NCI-H748 treated with DMSO at 0.1 percent for 48 hours (cell line): Measurements from ENCODE around the gene CD248.
"Not testable (repeated sequence)": the region's sequence is repeated elsewhere in the genome, so short reads cannot be mapped to it uniquely, and the experiment has no call there.

Experiments used
- DNase-seq: peaks from one replicate; lab custom pipeline; 2025; lab: John Stamatoyannopoulos, UW

Gene CD248

DNA sequence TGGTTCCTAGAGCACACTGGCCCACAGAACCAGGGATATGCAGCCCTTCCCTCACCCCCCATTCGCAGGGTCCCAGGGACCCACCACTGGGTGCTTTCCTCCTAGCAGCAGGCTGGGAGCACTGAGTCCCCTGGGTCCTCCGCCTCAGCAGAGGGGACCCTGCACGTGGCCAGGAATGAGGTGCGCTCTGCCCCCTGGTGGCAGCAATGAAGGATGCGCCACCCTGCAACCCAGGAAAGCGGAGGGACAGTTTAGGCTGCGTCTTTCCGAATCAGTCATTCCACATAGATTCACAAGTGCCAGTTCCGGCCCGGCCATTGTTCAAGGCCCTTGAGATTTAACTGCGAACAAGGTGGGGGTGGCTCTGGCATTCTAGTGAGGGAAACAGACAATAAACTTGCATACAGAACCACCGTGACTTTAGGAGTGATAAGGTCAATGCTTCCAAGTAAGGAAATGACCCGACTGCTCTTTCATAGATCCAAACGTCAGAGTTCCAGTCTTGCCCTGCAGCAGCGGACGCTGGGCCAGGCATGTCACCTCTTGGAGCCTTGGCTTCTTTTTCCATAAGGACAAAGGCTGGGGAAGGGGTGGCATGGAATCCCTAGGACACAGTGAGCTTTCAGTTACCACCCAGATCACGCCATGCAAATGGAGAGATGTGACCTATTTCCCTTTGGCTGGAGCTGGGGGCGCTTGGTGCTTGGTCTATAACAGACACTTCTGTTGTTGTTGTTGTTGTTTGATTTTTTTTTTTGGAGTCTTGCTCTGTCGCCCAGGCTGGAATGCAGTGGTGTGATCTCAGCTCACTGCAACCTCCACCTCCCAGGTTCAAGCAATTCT lies 11.7 kb upstream of the CD248 start:
- DNase-seq = peak; percentile 34

DNA sequence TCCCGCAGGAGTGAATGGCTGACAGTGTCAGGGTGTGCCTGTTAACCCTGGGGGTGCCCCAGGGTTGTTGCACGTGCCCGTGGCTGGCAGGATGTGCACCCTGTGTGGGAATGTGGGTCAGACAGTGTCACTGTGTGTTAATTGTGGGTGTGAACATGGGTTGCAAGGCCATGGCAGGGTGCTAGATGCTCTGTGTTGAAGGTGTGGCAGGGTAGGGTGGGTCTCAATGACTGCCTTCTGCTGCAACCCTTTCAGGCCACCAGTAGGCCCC lies 11.1 kb upstream of the CD248 start:
- DNase-seq = no peak

DNA sequence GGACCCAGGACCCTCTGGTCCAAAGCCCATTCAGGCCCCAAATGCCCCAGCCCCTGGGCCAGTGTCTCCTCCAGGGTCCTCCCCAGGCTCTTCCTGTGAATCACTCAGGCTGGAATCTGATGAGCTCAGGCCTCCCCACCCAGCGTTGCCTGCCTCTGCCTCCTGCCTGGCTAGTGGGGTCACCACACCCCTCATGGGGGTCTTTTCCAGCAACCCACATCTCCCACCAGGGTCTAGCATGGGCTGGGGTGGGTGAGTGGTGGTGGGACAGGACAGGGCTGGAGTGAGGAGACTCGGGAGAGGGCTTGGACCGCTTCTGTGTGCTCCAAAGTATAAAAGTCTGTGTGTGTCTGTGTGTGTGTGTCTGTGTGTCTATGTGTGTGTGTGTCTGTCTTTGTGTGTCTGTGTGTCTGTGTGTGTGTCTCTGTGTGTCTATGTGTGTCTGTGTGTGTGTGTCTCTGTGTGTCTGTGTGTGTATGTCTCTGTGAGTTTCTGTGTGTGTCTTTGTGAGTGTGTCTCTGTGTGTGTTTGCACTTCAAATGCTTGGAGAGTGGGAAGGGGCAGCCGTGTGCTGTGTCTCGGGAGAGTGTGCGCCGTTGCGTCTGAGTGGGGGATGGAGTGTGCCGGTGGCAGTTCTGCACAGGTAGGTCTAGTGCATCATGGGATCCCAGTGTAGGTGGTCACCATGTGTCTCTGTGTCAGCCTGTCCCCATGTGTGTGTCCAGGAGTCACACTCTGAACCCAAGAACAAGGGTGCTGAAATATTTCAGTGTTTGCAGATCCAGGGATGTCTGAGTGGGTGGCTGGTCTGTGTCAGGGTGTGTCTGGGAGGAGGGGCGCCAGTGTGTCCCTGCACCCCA lies 10.6 kb upstream of the CD248 start:
- DNase-seq = no peak

DNA sequence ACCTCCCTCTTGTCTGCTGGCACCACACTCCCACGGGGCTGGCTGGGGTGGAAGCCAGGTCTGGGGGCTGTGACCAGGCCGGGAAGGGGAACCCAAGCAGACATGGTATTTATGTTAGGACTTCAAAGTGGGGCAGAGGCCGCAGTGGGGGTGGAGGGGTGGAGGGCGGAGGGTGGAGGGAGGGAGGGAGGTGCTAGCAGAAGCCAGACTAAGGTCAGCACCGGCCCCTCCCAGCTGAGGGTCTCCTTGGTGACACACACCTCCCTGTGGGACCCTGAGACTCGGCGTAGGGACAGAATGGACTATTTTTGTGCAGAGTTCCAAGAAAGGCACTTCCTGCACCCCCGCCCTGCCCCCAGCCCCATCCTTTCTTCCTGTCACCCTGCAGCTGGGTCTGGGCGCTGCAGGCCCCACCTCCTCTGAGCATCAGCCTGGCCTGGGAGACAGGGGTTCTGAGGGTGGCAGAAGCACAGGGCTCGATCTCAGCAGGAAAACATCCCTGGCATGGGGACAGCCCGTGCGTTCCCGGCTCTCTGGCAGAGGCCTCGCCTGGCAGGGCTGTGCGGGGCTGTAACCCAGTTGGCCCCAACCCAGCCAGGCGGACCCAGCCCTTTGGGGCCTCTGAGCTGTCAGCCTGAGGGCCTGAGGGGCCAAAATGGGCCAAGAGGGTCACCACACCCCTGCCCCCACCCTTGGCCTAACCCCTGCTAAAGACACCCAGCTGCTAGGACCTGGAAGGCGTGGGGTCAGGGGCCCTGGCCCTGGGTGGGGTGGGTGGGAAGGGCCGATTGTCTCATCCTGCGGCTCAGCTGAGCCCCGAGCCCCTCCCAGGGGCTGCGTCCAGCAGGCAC lies 9.6 kb upstream of the CD248 start:
- no peak for DNase-seq

DNA sequence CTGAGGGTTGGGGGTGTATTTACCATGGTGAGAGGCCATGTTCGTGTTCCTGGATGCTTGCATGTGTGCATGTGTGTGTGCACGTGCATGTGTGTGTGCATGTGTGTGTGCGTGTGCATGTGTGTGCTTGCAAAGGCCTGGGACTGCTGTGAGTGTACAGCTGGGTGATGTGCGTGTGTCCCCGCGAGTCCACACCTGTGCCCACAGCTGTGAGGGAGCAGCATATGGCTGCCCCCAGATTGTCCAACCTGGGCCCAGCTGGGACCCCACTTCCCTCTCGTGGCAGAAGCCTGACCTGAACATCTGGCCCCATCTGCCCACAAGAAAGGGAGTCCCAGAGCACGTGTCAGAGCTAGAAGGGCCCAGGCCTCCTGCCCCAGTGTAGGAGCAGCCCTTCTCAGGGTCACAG lies 8.4 kb upstream of the CD248 start:
- DNase-seq = no peak

DNA sequence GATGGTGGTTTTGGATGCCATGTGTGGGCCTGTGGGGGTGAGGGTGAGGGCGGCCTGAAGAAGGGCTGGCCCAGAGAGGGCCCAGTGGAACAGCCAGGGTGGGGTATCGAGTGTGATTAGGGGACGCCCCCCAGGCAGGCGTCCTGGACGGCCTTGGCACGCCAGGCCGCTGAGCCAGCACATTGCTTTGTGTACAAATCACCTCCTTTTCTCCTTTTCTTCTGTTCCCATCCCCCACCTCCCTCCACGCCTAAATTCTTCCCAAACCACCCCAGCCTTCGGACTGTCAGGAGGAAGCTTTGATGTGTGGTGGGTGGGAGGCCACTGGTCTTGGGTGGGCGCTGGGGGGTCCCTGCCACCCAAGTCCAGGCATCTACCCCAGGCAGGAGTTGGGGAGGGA lies 7.8 kb upstream of the CD248 start:
- no peak for DNase-seq

DNA sequence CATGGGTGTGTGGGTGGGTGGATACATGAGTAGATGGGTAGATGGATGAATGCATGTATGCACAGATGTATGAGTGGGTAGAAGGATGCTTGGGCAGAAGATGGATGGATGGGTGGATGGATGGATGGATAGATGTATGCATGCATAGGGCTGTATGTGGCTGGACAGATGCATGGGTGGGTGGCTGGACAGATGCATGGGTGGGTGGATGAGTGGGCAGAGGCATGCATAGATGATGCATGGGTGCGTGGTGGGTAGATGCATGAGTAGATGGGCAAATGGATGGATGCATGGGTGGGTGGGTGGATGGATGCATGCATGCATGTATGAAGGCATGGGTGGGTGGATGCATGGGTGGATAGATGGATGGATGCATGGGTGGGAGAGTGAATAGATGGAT lies 6.8 kb upstream of the CD248 start:
- no peak for DNase-seq

DNA sequence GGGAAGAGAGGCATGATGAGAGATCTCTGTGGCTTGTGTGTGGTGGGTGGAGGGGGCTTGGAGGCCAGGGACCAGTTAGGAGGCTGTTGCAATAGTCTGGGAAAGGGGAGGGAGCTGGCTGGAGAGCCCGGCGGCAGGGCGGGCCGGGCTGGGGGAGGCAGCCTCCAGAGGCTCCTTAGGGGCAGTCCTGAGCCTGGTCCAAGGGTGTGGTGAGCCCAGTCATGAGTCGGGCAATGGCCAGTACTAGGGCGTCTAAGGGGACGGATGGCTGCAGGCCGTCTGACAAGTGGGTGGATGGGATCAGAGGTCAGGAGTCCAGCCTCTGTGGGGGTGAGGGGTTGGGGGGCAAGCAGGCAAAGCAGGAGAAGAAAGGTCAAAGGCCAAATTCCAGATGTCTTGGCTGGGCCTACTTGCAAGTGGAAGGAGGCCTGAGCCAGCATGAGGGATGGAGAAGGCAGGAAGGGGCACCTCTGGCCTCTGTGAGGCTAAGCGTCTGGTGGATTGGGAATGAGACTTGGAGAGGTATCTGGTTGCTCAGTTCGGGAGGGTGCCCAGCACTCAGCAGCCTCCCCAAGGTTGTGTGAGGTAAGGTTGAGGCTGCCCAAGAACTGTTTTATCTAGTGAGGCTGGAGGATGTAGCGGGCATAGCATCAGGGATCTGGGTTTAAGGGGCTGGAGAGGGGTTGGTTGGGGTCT lies 6.0 kb upstream of the CD248 start:
- no peak for DNase-seq

DNA sequence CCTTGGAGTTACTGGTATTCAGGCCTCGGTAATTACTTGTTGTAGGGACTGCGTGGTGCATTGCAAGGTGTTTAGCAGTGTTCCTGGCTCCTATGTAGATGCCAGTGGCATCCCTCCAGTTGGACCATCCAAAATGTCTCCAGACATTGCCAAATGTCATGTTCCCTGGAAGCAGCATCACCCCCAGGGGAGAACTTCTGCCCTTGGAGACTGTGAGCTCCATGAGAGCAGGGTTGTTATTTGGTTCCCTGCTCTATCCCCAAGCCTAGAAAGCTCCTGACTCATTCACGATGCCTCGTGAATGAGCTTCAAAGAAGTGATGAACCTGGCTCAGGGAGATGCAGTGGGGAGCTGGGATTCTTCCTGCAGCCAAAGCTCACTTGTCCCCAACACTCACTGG lies 4.8 kb upstream of the CD248 start:
- no peak for DNase-seq

DNA sequence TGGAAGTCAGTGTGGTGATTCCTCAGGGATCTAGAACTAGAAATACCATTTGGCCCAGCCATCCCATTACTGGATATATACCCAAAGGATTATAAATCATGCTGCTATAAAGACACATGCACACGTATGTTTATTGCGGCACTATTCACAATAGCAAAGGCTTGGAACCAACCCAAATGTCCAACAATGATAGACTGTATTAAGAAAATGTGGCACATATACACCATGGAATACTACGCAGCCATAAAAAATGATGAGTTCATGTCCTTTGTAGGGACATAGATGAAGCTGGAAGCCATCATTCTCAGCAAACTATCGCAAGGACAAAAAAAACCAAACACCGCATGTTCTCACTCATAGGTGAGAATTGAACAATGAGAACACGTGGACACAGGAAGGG lies 3.9 kb upstream of the CD248 start:
- not testable (repeated sequence) for DNase-seq

DNA sequence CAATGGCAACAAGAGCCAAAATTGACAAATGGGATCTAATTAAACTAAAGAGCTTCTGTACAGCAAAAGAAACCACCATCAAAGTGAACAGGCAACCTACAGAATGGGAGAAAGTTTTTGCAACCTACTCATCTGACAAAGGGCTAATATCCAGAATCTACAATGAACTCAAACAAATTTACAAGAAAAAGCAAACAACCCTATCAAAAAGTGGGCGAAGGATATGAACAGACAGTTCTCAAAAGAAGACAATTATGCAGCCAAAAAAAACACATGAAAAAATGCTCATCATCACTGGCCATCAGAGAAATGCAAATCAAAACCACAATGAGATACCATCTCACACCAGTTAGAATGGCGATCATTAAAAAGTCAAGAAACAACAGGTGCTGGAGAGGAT lies 3.4 kb upstream of the CD248 start:
- DNase-seq = not testable (repeated sequence)

DNA sequence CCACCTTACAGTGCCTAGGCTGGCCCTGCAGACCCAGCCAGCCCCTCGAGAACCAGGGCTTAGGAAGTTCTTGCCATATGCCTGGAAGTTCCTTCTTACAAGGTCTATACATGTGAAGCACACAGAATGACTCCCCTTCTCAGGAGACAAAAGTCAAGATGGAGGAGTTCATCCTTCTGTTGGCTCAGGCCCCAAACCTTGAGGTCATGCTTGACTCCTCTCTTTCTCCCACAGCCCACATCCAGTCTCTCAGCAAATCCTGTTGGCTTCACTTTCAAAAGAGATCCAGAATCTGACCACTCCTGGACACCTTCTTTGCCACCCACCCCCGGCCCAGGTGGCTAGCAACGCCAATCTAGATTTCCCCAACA lies 1.7 kb upstream of the CD248 start:
- no peak for DNase-seq

DNA sequence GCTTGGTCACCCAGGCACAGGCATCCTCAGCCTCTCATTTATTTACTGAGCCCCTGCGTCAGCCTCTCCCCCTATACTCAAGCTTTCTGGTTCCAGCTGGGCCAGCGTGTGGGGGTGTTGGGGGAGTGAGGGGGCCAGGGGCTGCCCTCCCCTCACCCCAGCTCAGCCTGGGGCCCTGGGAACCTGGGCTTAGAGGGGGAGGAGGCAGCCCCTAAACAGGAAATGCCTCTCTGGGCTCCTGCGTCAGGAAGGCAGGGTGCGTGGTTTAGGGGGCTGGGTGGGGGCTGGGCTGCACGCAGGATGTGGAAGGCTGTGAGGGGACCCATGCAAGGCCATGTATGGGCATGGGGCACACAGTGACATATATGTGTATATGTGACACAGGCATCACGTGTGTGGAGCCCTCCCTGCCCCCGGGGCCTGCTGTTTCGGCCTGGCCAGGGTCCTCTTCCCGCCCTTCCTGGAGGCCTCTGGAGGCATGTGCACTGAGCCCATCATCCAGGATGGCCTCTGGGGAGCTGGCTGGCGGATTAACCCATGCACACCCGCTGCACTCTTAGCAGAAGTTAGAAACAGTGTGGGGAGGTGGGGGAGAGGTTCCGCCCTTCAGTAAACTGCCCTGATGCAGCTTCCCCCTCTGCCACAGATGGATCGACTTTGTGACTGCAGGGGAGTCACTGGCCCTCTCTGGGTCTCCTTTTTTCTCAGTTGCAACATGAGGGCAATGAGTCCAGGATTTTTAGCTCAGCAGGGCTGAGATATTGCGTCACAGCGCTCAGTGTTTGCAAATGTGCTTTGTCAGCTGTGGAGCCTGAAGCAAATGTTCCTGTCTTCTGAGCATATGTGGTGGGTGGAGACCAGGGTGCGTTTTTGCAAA lies 1.1 kb upstream of the CD248 start:
- DNase-seq = no peak

DNA sequence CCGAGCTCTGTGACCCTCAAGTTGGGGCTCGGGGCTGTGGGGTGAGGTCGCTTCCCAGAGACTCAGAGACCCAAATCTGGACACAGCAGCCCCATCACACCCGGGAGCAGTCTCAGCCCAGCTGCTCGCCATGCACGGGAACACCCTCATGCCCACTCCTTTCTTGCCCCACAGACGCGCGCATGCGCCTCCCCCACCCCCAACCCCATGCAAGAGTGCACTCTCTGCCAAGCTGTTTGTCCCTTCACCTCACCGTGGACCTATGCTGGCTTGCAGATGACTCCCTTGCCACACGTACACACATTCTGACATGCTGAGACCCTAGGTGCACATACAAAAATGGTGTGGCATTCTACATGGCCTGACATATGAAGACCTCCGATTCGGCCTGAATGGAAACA lies 478 bp upstream of the CD248 start:
- no peak for DNase-seq

DNA sequence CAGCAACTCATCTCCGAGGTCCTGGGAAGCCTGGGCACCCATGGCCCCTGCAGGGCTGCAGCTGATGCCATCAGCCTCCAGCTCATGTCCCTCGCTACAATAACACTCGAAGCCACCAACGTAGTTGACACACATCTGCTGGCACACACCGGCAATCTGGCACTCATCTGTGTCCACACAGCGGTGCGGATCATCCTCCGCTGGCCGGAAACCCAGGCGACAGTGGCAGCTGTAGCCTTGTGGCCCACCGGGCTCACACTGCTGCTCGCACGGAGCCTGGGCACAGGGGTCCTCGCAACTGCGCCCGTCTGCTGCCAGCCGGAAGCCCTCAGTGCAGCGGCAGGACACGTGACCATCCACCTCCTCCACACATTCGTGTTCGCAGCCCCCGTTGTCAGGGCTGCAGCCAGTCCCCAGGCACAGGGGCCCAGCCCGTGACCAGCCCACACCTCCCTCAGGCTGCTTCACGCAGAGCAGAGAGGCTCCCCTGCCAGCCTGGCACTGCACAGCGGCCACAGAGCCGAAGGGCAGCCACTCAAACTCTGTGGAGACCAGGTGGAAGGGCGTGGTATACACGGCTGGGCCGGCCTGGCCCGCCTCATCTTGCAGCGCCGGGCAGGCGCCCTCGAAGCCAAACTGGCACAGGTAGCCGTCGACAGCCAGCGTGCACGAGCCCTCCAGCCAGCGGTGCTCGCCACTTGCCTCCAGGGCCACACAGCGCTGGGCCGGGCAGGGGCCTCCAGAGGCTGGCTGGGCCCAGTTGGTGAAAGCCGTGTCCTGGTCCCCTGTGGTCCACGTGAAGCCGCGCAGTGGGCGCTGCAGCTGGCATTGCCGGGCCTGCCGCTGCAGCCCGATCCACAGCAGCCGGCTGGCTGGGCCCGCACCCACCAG lies 678 bp downstream of the CD248 start:
- DNase-seq = no peak

DNA sequence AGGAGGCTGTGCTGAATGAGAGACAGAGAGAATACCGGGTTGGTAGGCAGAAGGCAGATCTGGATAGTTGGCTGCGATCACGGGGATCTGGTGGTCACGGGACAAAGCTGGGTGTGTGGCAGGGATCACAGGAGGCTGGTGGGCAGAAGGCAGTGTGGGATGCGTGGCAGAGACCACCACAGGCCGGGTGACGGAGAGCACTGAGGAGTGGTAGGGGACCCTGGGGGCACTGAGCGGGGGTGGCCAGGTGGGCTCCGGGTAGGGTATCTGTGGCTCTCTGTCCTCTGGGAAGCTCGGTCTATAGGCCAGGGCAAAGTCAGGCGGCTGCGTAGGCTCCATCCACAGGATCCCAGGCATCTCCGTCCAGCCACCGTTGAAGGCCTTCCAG lies 1.4 kb downstream of the CD248 start:
- DNase-seq = no peak

DNA sequence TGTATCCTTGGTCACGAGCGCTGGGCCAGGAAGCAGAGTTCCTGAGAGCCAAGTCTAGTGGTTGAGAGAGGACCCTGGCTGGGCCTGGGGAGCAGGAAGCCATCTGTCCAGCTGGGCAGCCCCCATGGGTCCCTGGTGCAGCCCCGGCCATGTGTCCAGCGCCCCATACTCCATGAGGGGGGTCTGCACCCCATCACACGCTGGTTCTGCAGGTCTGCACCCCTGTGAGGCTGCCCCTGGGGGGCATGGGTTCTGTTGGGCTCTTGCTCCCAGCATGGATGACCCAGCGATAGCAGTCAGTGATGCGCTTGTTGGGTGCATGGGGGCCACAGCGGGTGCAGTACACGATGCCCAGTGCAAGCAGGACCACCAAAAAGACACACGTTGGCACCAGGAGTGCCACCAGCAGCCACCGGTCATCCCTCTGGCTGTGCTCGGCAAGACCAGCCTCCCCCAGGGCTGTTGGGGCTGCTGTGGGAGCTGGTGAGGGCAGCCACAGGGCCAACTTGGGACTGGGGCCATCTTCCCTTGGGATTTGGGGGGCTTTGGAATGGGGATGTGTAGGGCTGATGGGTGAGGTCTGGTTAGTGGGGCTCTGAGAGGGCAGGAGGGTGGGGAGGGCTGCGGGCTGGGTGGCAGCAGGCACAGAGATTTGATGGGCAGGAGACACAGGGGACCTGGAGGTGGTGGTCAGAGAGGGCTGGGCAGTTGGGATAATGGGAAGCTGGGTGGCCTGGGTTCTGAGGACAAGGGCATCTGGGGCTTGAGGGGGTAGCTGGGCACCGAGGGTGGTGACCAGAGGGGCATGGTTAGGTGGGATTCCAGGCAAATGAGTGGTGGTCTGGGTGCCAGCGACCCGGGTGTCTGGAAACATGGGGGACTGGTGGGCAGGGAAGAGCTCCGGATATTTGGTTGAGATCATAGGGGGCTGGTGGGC lies 2.0 kb downstream of the CD248 start:
- DNase-seq = no peak

DNA sequence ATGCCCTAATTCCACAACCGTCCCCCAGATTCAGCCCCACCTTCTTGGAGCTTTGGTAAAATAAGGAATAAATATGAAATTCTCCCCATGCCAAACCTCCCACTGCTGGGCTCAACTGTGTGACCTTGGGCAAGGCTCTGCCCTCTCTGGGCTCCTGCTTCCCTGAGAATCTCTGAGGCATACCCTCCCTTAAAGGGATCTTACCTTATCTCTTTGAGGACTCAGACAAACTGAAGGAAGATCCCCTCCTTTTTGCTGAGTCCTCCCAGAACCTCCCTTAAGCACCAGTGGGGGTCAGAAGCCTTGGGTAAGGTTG lies 2.7 kb downstream of the CD248 start:
- no peak for DNase-seq
